T-helper 1 cell treated with Interleukin-12 subunit alpha and Interleukin-12 subunit beta and Interleukin-4 antibody, amounts not matched to agents 30 μg/mL and 1 μg/mL, for 36 hours (primary cell): ENCODE measurements around the gene PTPRD.

ENCODE experiments used
- H3K27ac Mint-ChIP-seq: one replicate; pipeline ENCODE4 v1.8.0; 2021; ENCODE audit warnings: mild to moderate bottlenecking, mixed read lengths
- H3K27me3 Mint-ChIP-seq: one replicate; pipeline ENCODE4 v1.8.0; 2021; ENCODE audit warnings: low read depth, mixed read lengths
- H3K36me3 Mint-ChIP-seq: one replicate; pipeline ENCODE4 v1.8.0; 2021; ENCODE audit warnings: low read depth, mixed read lengths
- H3K4me1 Mint-ChIP-seq: one replicate; pipeline ENCODE4 v1.8.0; 2021; ENCODE audit warnings: low read depth, mixed read lengths
- H3K4me3 Mint-ChIP-seq: one replicate; pipeline ENCODE4 v1.8.0; 2021; ENCODE audit warnings: mild to moderate bottlenecking, moderate library complexity, mixed read lengths
- H3K9me3 Mint-ChIP-seq: one replicate; pipeline ENCODE4 v1.8.0; 2021; ENCODE audit warnings: mixed read lengths

PTPRD gene

GRCh38 chr9:10134266-10134665, 478.5 kb downstream of the PTPRD start:
- H3K27me3 Mint-ChIP-seq: no peaks in the 10 kb centered on the region
- H3K27ac Mint-ChIP-seq: no peak overlapping the region
- no peak overlapping the region for H3K4me3 Mint-ChIP-seq
- H3K9me3 Mint-ChIP-seq: peaks cover 33% of the 10 kb centered on the region
- H3K36me3 Mint-ChIP-seq: no peaks in the 10 kb centered on the region
- H3K4me1 Mint-ChIP-seq: no peaks in the 10 kb centered on the region

GRCh38 chr9:10130061-10130675, 482.6 kb downstream of the PTPRD start:
- Mint-ChIP-seq H3K9me3 (peaks cover 14% of the 10 kb centered on the region), H3K36me3 (no peaks in the 10 kb centered on the region), H3K4me1 (no peaks in the 10 kb centered on the region), H3K27me3 (no peaks in the 10 kb centered on the region), H3K27ac (no peak overlapping the region), H3K4me3 (no peak overlapping the region)

- peaks cover 13% of the 10 kb centered on the region for H3K9me3 Mint-ChIP-seq
- H3K27me3 Mint-ChIP-seq: no peaks in the 10 kb centered on the region
- H3K4me1 Mint-ChIP-seq: no peaks in the 10 kb centered on the region
- no peak overlapping the region for H3K4me3 Mint-ChIP-seq
- no peaks in the 10 kb centered on the region for H3K36me3 Mint-ChIP-seq
- H3K27ac Mint-ChIP-seq: no peak overlapping the region
Measured at GRCh38 chr9:10127867-10128266, 484.9 kb downstream of the PTPRD start.

GRCh38 chr9:10112798-10113197, 500.0 kb downstream of the PTPRD start:
- H3K27me3 Mint-ChIP-seq: no peaks in the 10 kb centered on the region

GRCh38 chr9:10112070-10112469, 500.7 kb downstream of the PTPRD start:
- Mint-ChIP-seq H3K9me3 (peaks cover 5% of the 10 kb centered on the region), H3K4me1 (no peaks in the 10 kb centered on the region), H3K4me3 (no peak overlapping the region), H3K36me3 (no peaks in the 10 kb centered on the region), H3K27ac (no peak overlapping the region), H3K27me3 (no peaks in the 10 kb centered on the region)

More at GRCh38 chr9:10112798-10113197, 500.0 kb downstream of the PTPRD start:
- Mint-ChIP-seq H3K27ac (no peak overlapping the region), H3K9me3 (peaks cover 3% of the 10 kb centered on the region), H3K4me3 (no peak overlapping the region), H3K4me1 (no peaks in the 10 kb centered on the region), H3K36me3 (no peaks in the 10 kb centered on the region)

- Mint-ChIP-seq H3K27me3 (no peaks in the 10 kb centered on the region), H3K4me1 (no peaks in the 10 kb centered on the region), H3K36me3 (no peaks in the 10 kb centered on the region), H3K4me3 (no peak overlapping the region), H3K9me3 (peaks cover 14% of the 10 kb centered on the region), H3K27ac (no peak overlapping the region)
Measured at GRCh38 chr9:10108815-10109214, 504.0 kb downstream of the PTPRD start.

GRCh38 chr9:10104774-10105173, 508.0 kb downstream of the PTPRD start:
- H3K4me3 Mint-ChIP-seq: no peak overlapping the region
- H3K27ac Mint-ChIP-seq: no peak overlapping the region
- no peaks in the 10 kb centered on the region for H3K36me3 Mint-ChIP-seq
- H3K27me3 Mint-ChIP-seq: no peaks in the 10 kb centered on the region
- H3K9me3 Mint-ChIP-seq: peaks cover 11% of the 10 kb centered on the region
- no peaks in the 10 kb centered on the region for H3K4me1 Mint-ChIP-seq

- H3K4me3 Mint-ChIP-seq: no peak overlapping the region
- H3K27me3 Mint-ChIP-seq: no peaks in the 10 kb centered on the region
- H3K4me1 Mint-ChIP-seq: no peaks in the 10 kb centered on the region
- H3K36me3 Mint-ChIP-seq: no peaks in the 10 kb centered on the region
- H3K9me3 Mint-ChIP-seq: peaks cover 4% of the 10 kb centered on the region
- H3K27ac Mint-ChIP-seq: no peak overlapping the region
Measured at GRCh38 chr9:10095208-10095607, 517.6 kb downstream of the PTPRD start.

GRCh38 chr9:10094563-10094962, 518.2 kb downstream of the PTPRD start:
- H3K27me3 Mint-ChIP-seq: no peaks in the 10 kb centered on the region
- no peak overlapping the region for H3K27ac Mint-ChIP-seq
- no peak overlapping the region for H3K4me3 Mint-ChIP-seq
- no peaks in the 10 kb centered on the region for H3K4me1 Mint-ChIP-seq
- H3K36me3 Mint-ChIP-seq: no peaks in the 10 kb centered on the region
- H3K9me3 Mint-ChIP-seq: peaks cover 4% of the 10 kb centered on the region

- Mint-ChIP-seq H3K9me3 (no peaks in the 10 kb centered on the region), H3K36me3 (no peaks in the 10 kb centered on the region), H3K4me1 (no peaks in the 10 kb centered on the region), H3K27ac (no peak overlapping the region), H3K4me3 (no peak overlapping the region), H3K27me3 (no peaks in the 10 kb centered on the region)
Measured at GRCh38 chr9:10080012-10080411, 532.8 kb downstream of the PTPRD start.

- Mint-ChIP-seq H3K36me3 (no peaks in the 10 kb centered on the region), H3K4me3 (no peak overlapping the region), H3K27me3 (no peaks in the 10 kb centered on the region), H3K4me1 (no peaks in the 10 kb centered on the region), H3K9me3 (no peaks in the 10 kb centered on the region), H3K27ac (no peak overlapping the region)
Measured at GRCh38 chr9:10079284-10079964, 533.4 kb downstream of the PTPRD start.

GRCh38 chr9:10071579-10071978, 541.2 kb downstream of the PTPRD start:
- Mint-ChIP-seq H3K9me3 (no peaks in the 10 kb centered on the region), H3K27me3 (no peaks in the 10 kb centered on the region), H3K4me1 (no peaks in the 10 kb centered on the region), H3K36me3 (no peaks in the 10 kb centered on the region), H3K27ac (no peak overlapping the region), H3K4me3 (no peak overlapping the region)

GRCh38 chr9:10062629-10063395, 550.0 kb downstream of the PTPRD start:
- Mint-ChIP-seq H3K27ac (no peak overlapping the region), H3K27me3 (no peaks in the 10 kb centered on the region), H3K36me3 (no peaks in the 10 kb centered on the region), H3K4me1 (no peaks in the 10 kb centered on the region), H3K4me3 (no peak overlapping the region), H3K9me3 (no peaks in the 10 kb centered on the region)

- no peaks in the 10 kb centered on the region for H3K9me3 Mint-ChIP-seq
- no peaks in the 10 kb centered on the region for H3K4me1 Mint-ChIP-seq
- no peak overlapping the region for H3K4me3 Mint-ChIP-seq
- H3K27me3 Mint-ChIP-seq: no peaks in the 10 kb centered on the region
- H3K27ac Mint-ChIP-seq: no peak overlapping the region
- H3K36me3 Mint-ChIP-seq: no peaks in the 10 kb centered on the region
Measured at GRCh38 chr9:10059044-10059443, 553.8 kb downstream of the PTPRD start.

- Mint-ChIP-seq H3K9me3 (no peaks in the 10 kb centered on the region), H3K27me3 (no peaks in the 10 kb centered on the region), H3K4me1 (no peaks in the 10 kb centered on the region), H3K36me3 (no peaks in the 10 kb centered on the region), H3K4me3 (no peak overlapping the region), H3K27ac (no peak overlapping the region)
Measured at GRCh38 chr9:10055886-10056395, 556.9 kb downstream of the PTPRD start.
